ENCODE measurements around the gene USP6. TPM values are rescaled to one million over a fixed set of nuclear protein-coding genes. Genes with fewer than 3 reads are reported as not detected.
"Not testable (repeated sequence)": the region's sequence is repeated elsewhere in the genome, so short reads cannot be mapped to it uniquely, and the experiment has no call there.

Gene USP6
- total and polyA plus RNA-seq, 2 of the 13 experiments (the other 11 are each of a cell fraction or from before 2014, with no cell fraction given) = 0.04 TPM; not detected in 1

DNA sequence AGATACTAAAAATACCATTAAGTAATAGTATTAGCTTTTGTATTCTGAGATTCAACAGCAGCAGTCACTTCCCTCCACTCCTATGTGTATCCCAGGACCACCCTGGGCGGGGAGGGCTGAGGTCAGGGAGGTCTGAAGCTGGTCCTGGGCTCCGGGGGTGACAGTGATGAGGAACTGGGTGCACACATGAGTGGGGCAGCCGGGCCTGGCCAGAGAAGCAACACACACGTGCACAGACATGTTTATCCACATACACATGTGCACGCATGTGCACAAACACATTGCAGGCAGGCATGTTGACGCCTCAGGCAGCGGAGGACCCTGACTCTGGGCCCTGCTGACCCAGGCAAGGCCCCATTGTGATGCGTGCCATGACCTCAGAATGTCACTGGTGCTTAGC, 12.6 kb downstream of the USP6 start:
- H2AFZ ChIP-seq (ENCODE audit: low read length); H3K79me2 ChIP-seq (ENCODE audit: insufficient read depth, low read length); in situ Hi-C loops (cut with HindIII; ENCODE audit: extremely low pct_ligation_motif_present, low pct_unique_long_range_greater_than_20kb); H3K36me3 ChIP-seq (replicated peaks in 1 of 2; ENCODE audit: control insufficient read depth in 1 of 2, insufficient read depth in 2 of 2, low read length in 2 of 2); H3K9ac ChIP-seq (ENCODE audit: insufficient read depth, low read depth, low read length); H3K4me2 ChIP-seq (ENCODE audit: low read depth, low read length); H3K4me3 ChIP-seq (replicated peaks in 1 of 3; ENCODE audit: insufficient read depth in 1 of 3, low read depth in 2 of 3, low read length in 3 of 3); H3K9me3 ChIP-seq (ENCODE audit: low read length); H3K27ac ChIP-seq (ENCODE audit: extremely low read length, insufficient read depth, low read length); POLR2A ChIA-PET; H4K20me1 ChIP-seq (ENCODE audit: insufficient read depth, low read length); H3K4me1 ChIP-seq (ENCODE audit: insufficient read depth, low read length); ATAC-seq; DNase-seq (ENCODE audit: low spot score); intact Hi-C loops (cut with micrococcal nuclease; ENCODE audit: unreplicated experiment); BruUV-seq (replicated peaks); FAIRE-seq; CTCF ChIA-PET (ENCODE audit: low intra/inter-chr PET ratio, low total read pairs): not testable (repeated sequence)
- WGBS (ENCODE audit: low lambda C conversion rate) = 33% methylated on average over 6 of the region's 8 CpGs
- peaks cover 0 to 12% of the 10 kb centered on the region in 2 experiments; a peak in 3 of 5 replicates for H3K27me3 ChIP-seq (ENCODE audit: control insufficient read depth in 1 of 2, insufficient read depth in 2 of 2, low read length in 2 of 2)
- TF ChIP-seq, protein P1, sequence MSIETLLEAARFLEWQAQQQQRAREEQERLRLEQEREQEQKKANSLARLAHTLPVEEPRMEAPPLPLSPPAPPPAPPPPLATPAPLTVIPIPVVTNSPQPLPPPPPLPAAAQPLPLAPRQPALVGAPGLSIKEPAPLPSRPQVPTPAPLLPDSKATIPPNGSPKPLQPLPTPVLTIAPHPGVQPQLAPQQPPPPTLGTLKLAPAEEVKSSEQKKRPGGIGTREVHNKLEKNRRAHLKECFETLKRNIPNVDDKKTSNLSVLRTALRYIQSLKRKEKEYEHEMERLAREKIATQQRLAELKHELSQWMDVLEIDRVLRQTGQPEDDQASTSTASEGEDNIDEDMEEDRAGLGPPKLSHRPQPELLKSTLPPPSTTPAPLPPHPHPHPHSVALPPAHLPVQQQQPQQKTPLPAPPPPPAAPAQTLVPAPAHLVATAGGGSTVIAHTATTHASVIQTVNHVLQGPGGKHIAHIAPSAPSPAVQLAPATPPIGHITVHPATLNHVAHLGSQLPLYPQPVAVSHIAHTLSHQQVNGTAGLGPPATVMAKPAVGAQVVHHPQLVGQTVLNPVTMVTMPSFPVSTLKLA (IDR thresholded peaks at IDR 0.05) = peak; percentile 52

DNA sequence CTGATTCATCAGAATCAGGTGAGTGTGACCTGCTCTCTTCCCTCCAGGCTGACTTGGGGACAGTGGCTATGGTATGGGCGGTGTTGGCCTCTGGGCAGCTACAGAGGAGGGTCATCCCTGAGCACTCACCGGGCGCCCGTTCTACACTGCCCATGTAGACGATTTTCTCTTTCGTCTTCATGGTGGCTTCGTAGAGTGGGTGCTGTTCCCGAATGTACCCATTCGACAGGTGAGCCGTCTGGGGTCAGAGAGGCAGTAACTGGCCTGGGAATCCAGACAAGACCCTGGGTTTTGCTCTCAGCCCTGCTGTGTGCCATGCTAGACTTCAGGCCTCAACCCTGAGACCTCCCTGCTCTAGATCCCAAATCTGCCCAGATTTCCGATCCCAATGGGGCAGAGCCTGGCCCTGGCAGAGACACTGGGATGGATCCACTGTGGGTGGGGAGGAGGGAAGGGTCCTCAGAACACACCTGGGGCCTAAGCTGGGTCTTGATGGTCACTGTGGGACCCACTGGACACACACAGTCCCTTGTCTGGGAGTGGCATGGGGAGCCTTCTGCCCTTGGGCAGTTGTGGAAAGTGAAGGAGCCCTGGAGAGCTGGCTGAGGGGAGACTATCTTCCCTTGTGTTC, 13.2 kb downstream of the USP6 start:
- DNase-seq (ENCODE audit: low spot score) (no peak), FAIRE-seq (no peak), ATAC-seq (no peak)
- no peak overlapping the region for H2AFZ ChIP-seq (ENCODE audit: low read length)
- POLR2A ChIA-PET = no interaction called here
- H4K20me1 ChIP-seq (ENCODE audit: insufficient read depth, low read length) = no peaks in the 10 kb centered on the region
- H3K36me3 ChIP-seq (replicated peaks in 1 of 2; ENCODE audit: control insufficient read depth in 1 of 2, insufficient read depth in 2 of 2, low read length in 2 of 2) = no peaks in the 10 kb centered on the region
- no peak overlapping the region for H3K27ac ChIP-seq (ENCODE audit: extremely low read length, insufficient read depth, low read length)
- no peak overlapping the region for H3K4me2 ChIP-seq (ENCODE audit: low read depth, low read length)
- BruUV-seq (replicated peaks) = no TSS peak
- no peaks in the 10 kb centered on the region for H3K9me3 ChIP-seq (ENCODE audit: low read length)
- in situ Hi-C loops (cut with HindIII; ENCODE audit: extremely low pct_ligation_motif_present, low pct_unique_long_range_greater_than_20kb) = no loop called here
- whole genome bisulfite sequencing (ENCODE audit: low lambda C conversion rate) = 36% methylated on average over 5 of the region's 11 CpGs
- intact Hi-C loops (cut with micrococcal nuclease; ENCODE audit: unreplicated experiment) = no loop called here
- H3K79me2 ChIP-seq (ENCODE audit: insufficient read depth, low read length) = no peaks in the 10 kb centered on the region
- CTCF ChIA-PET (ENCODE audit: low intra/inter-chr PET ratio, low total read pairs) = no interaction called here
- H3K27me3 ChIP-seq (ENCODE audit: control insufficient read depth in 1 of 2, insufficient read depth in 2 of 2, low read length in 2 of 2) = peaks cover 0 to 15% of the 10 kb centered on the region in 2 experiments; a peak in 3 of 5 replicates
- no peak overlapping the region for H3K9ac ChIP-seq (ENCODE audit: insufficient read depth, low read depth, low read length)
- H3K4me1 ChIP-seq (ENCODE audit: insufficient read depth, low read length) = no peaks in the 10 kb centered on the region
- H3K4me3 ChIP-seq (replicated peaks in 1 of 3; ENCODE audit: insufficient read depth in 1 of 3, low read depth in 2 of 3, low read length in 3 of 3) = no peak overlapping the region
- TF ChIP-seq, protein P2, sequence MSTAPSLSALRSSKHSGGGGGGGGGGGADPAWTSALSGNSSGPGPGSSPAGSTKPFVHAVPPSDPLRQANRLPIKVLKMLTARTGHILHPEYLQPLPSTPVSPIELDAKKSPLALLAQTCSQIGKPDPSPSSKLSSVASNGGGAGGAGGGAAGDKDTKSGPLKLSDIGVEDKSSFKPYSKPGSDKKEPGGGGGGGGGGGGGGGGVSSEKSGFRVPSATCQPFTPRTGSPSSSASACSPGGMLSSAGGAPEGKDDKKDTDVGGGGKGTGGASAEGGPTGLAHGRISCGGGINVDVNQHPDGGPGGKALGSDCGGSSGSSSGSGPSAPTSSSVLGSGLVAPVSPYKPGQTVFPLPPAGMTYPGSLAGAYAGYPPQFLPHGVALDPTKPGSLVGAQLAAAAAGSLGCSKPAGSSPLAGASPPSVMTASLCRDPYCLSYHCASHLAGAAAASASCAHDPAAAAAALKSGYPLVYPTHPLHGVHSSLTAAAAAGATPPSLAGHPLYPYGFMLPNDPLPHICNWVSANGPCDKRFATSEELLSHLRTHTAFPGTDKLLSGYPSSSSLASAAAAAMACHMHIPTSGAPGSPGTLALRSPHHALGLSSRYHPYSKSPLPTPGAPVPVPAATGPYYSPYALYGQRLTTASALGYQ (CRISPR knock-in tag; IDR thresholded peaks at IDR 0.05) = no peak
- TF ChIP-seq WIZ (CRISPR knock-in tag; IDR thresholded peaks at IDR 0.05) = no peak
- no peak for TF ChIP-seq SMC3 (IDR thresholded peaks at IDR 0.05; ENCODE audit: low read length)
- no peak for TF ChIP-seq NFIB (CRISPR knock-in tag; IDR thresholded peaks at IDR 0.05; ENCODE audit: borderline replicate concordance)
- no peak for TF ChIP-seq TAF15 (IDR thresholded peaks at IDR 0.05; ENCODE audit: low read depth, low read length, poor library complexity, severe bottlenecking)
- no peak for TF ChIP-seq ZNF468 (CRISPR knock-in tag; IDR thresholded peaks at IDR 0.05)
- TF ChIP-seq, protein P3, sequence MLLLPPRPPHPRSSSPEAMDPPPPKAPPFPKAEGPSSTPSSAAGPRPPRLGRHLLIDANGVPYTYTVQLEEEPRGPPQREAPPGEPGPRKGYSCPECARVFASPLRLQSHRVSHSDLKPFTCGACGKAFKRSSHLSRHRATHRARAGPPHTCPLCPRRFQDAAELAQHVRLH (CRISPR knock-in tag; IDR thresholded peaks at IDR 0.05; ENCODE audit: borderline replicate concordance, low read depth) = no peak
- no peak for TF ChIP-seq MED8 (CRISPR knock-in tag; IDR thresholded peaks at IDR 0.05; ENCODE audit: insufficient replicate concordance)
- TF ChIP-seq ZBTB3 (CRISPR knock-in tag; IDR thresholded peaks at IDR 0.05; ENCODE audit: borderline replicate concordance, low read depth) = no peak
- TF ChIP-seq ZNF292 (CRISPR knock-in tag; IDR thresholded peaks at IDR 0.05; ENCODE audit: borderline replicate concordance, low read depth) = no peak
- no peak for TF ChIP-seq RXRA (CRISPR knock-in tag; IDR thresholded peaks at IDR 0.05)
- no peak for TF ChIP-seq ZNF3 (CRISPR knock-in tag; IDR thresholded peaks at IDR 0.05)
- TF ChIP-seq ELF4 (CRISPR knock-in tag; IDR thresholded peaks at IDR 0.05; ENCODE audit: borderline replicate concordance) = no peak
- no peak for TF ChIP-seq ZNF547 (CRISPR knock-in tag; IDR thresholded peaks at IDR 0.05)
- TF ChIP-seq RARA (CRISPR knock-in tag; IDR thresholded peaks at IDR 0.05) = no peak

Measured in HepG2 (cell line).